Bronchial epithelial cell (primary cell): ENCODE measurements around the gene TINAGL1. TPM values are rescaled to one million over a fixed set of nuclear protein-coding genes. Genes with fewer than 3 reads are reported as not detected.
A peak's percentile ranks its signal among the peaks of the same experiment; 100 is the strongest.

ENCODE experiments used
- DNase-seq: peaks from one replicate; pipeline ENCODE4 v3.0.0-alpha.2; 2010; ENCODE audit warnings: low read depth
- FAIRE-seq: peaks from 2 replicates; lab custom pipeline; 2011; peaks lifted over from hg19 to GRCh38; lab: Jason Lieb, UNC
- H3K27me3 ChIP-seq: 2 replicates; pipeline ENCODE4 v1.5.1; 2011; ENCODE audit warnings: low read length; ENCODE audit not compliant: control insufficient read depth, insufficient read depth
- H3K36me3 ChIP-seq: 2 replicates; pipeline ENCODE4 v1.5.1; 2011; ENCODE audit warnings: low read length; ENCODE audit not compliant: control insufficient read depth, insufficient read depth
- H3K4me3 ChIP-seq: 2 replicates; pipeline ENCODE4 v1.5.1; 2011; ENCODE audit warnings: mild to moderate bottlenecking, low read depth, low read length, control low read depth
- CTCF ChIP-seq: IDR thresholded peaks from 2 replicates; pipeline ENCODE4 v1.5.1; 2011; ENCODE audit warnings: mild to moderate bottlenecking, moderate library complexity, low read length, control low read depth, inconsistent platforms; ENCODE audit not compliant: insufficient read depth, severe bottlenecking
- total RNA-seq: library from RNA; depleted of rRNA; stranded (reverse); fragments of >200 nt; gene quantifications from 2 replicates; pipeline ENCODE4 v1.2.1, GENCODE V29; 2014

TINAGL1 gene
- total RNA-seq, 1 donor from 2014 or later: 154 TPM

- Histone ChIP-seq H3K4me3 (no peak overlapping the region), H3K36me3 (no peaks in the 10 kb centered on the region), H3K27me3 (no peaks in the 10 kb centered on the region)
- no peak for TF ChIP-seq CTCF
- FAIRE-seq: no peak
- no peak for DNase-seq
Observed at GRCh38 chr1:31560394-31560793, 15.9 kb upstream of the TINAGL1 start.

- DNase-seq: peak; percentile 92
- H3K4me3 ChIP-seq: no peak overlapping the region
Observed at GRCh38 chr1:31562707-31563360, 13.5 kb upstream of the TINAGL1 start.

GRCh38 chr1:31564606-31564989, 11.7 kb upstream of the TINAGL1 start:
- Histone ChIP-seq H3K36me3 (no peaks in the 10 kb centered on the region), H3K27me3 (no peaks in the 10 kb centered on the region), H3K4me3 (no peak overlapping the region)
- TF ChIP-seq CTCF: no peak
- no peak for DNase-seq
- no peak for FAIRE-seq

More at GRCh38 chr1:31562707-31563360, 13.5 kb upstream of the TINAGL1 start:
- no peaks in the 10 kb centered on the region for H3K27me3 ChIP-seq
- no peak for TF ChIP-seq CTCF
- no peaks in the 10 kb centered on the region for H3K36me3 ChIP-seq
- FAIRE-seq: no peak

- Histone ChIP-seq H3K4me3 (no peak overlapping the region), H3K36me3 (no peaks in the 10 kb centered on the region), H3K27me3 (no peaks in the 10 kb centered on the region)
- no peak for TF ChIP-seq CTCF
- FAIRE-seq (no peak), DNase-seq (no peak)
Observed at GRCh38 chr1:31567956-31568570, 8.3 kb upstream of the TINAGL1 start.

GRCh38 chr1:31568895-31569595, 7.3 kb upstream of the TINAGL1 start:
- DNase-seq (no peak), FAIRE-seq (no peak)
- no peak for TF ChIP-seq CTCF
- Histone ChIP-seq H3K36me3 (no peaks in the 10 kb centered on the region), H3K27me3 (no peaks in the 10 kb centered on the region), H3K4me3 (no peak overlapping the region)
